ENCODE data around the gene ADSS1. TPM values are rescaled to one million over a fixed set of nuclear protein-coding genes. Genes with fewer than 3 reads are reported as not detected.

ADSS1 gene
- total RNA-seq, 1 donor from 2014 or later = 5.5 TPM

- no peak overlapping the region for H3K27ac ChIP-seq
- H3K27me3 ChIP-seq = no peaks in the 10 kb centered on the region
- peaks cover 35% of the 10 kb centered on the region for H3K4me1 ChIP-seq
- TF ChIP-seq CTCF (IDR thresholded peaks at IDR 0.05) = no peak
- H3K9me3 ChIP-seq = no peaks in the 10 kb centered on the region
- intact Hi-C loops (cut with DNase I) = no loop called here
- no peak for DNase-seq
- H3K36me3 ChIP-seq = peaks cover 36% of the 10 kb centered on the region
- no peak for ATAC-seq
- no peak overlapping the region for H3K4me3 ChIP-seq
Measured at GRCh38 chr14:104700747-104701217, 23.2 kb upstream of the ADSS1 start.

- ATAC-seq = no peak
- no peak for DNase-seq
- intact Hi-C loops (cut with DNase I) = no loop called here
- H3K27ac ChIP-seq = no peak overlapping the region
- TF ChIP-seq CTCF (IDR thresholded peaks at IDR 0.05) = no peak
- peaks cover 36% of the 10 kb centered on the region for H3K36me3 ChIP-seq
- H3K4me3 ChIP-seq = no peak overlapping the region
- no peaks in the 10 kb centered on the region for H3K9me3 ChIP-seq
- no peaks in the 10 kb centered on the region for H3K27me3 ChIP-seq
- peaks cover 30% of the 10 kb centered on the region for H3K4me1 ChIP-seq
Measured at GRCh38 chr14:104701383-104702076, 22.5 kb upstream of the ADSS1 start.

GRCh38 chr14:104702106-104702505 lies 21.9 kb upstream of the ADSS1 start:
- Histone ChIP-seq H3K27me3 (no peaks in the 10 kb centered on the region), H3K27ac (no peak overlapping the region), H3K9me3 (no peaks in the 10 kb centered on the region), H3K36me3 (peaks cover 36% of the 10 kb centered on the region), H3K4me1 (peaks cover 26% of the 10 kb centered on the region), H3K4me3 (no peak overlapping the region)
- ATAC-seq (no peak), DNase-seq (no peak)
- intact Hi-C loops (cut with DNase I) = no loop called here
- no peak for TF ChIP-seq CTCF (IDR thresholded peaks at IDR 0.05)

GRCh38 chr14:104702673-104703072 lies 21.4 kb upstream of the ADSS1 start:
- no peak overlapping the region for H3K27ac ChIP-seq
- H3K27me3 ChIP-seq = no peaks in the 10 kb centered on the region
- H3K36me3 ChIP-seq = peaks cover 36% of the 10 kb centered on the region
- no peak overlapping the region for H3K4me3 ChIP-seq
- no peak for TF ChIP-seq CTCF (IDR thresholded peaks at IDR 0.05)
- DNase-seq = no peak
- no peaks in the 10 kb centered on the region for H3K9me3 ChIP-seq
- H3K4me1 ChIP-seq = peaks cover 20% of the 10 kb centered on the region
- ATAC-seq = no peak
- intact Hi-C loops (cut with DNase I) = no loop called here

- Histone ChIP-seq H3K9me3 (no peaks in the 10 kb centered on the region), H3K27ac (no peak overlapping the region), H3K27me3 (no peaks in the 10 kb centered on the region), H3K4me1 (peaks cover 14% of the 10 kb centered on the region), H3K36me3 (peaks cover 36% of the 10 kb centered on the region), H3K4me3 (no peak overlapping the region)
- ATAC-seq = no peak
- no peak for DNase-seq
- no peak for TF ChIP-seq CTCF (IDR thresholded peaks at IDR 0.05)
- intact Hi-C loops (cut with DNase I) = no loop called here
Measured at GRCh38 chr14:104703269-104703668, 20.8 kb upstream of the ADSS1 start.

Measured in upper lobe of right lung (tissue), 1 donor.